ENCODE data around the gene SLC38A9. TPM values are rescaled to one million over a fixed set of nuclear protein-coding genes. Genes with fewer than 3 reads are reported as not detected.

Gene SLC38A9
- total and polyA plus RNA-seq, 2 of the 8 experiments (the other 6 are each of a cell fraction or from before 2014, with no cell fraction given), result 29.2 to 43.7 TPM

GRCh38 chr5:55638051-55638450, 74.1 kb downstream of the SLC38A9 start:
- no peak overlapping the region for H3K4ac ChIP-seq (replicated peaks; ENCODE audit: insufficient read length, low read depth, low read length)
- H2AK5ac ChIP-seq (ENCODE audit: low read depth, low read length), result no peak overlapping the region
- no peak overlapping the region for H4K5ac ChIP-seq (ENCODE audit: insufficient read length, low read depth, low read length)
- no peaks in the 10 kb centered on the region for H4K20me1 ChIP-seq (replicated peaks in 1 of 2; ENCODE audit: control insufficient read depth in 1 of 2, insufficient read depth in 2 of 2, low read length in 2 of 2)
- H3K4me3 ChIP-seq (ENCODE audit: extremely low read depth in 1 of 4, insufficient read depth in 2 of 4, low read depth in 3 of 4, low read length in 4 of 4), result no peak overlapping the region
- H3K9me3 ChIP-seq (ENCODE audit: insufficient read depth in 2 of 2, low read depth in 1 of 2, low read length in 1 of 2), result no peaks in the 10 kb centered on the region
- H2BK120ac ChIP-seq (replicated peaks; ENCODE audit: low read depth, low read length), result no peak overlapping the region
- no peak overlapping the region for H2BK15ac ChIP-seq (ENCODE audit: low read length)
- no peaks in the 10 kb centered on the region for H3K79me1 ChIP-seq (ENCODE audit: low read depth, low read length)
- no peak overlapping the region for H3K4me2 ChIP-seq (ENCODE audit: insufficient read depth in 1 of 2, low read depth in 2 of 2, low read length in 2 of 2)
- no peaks in the 10 kb centered on the region for H3K79me2 ChIP-seq (ENCODE audit: control insufficient read depth in 1 of 2, insufficient read depth in 2 of 2, low read length in 2 of 2)
- no peak overlapping the region for H4K8ac ChIP-seq (ENCODE audit: extremely low read depth, insufficient read depth, low read length)
- H4K91ac ChIP-seq (replicated peaks; ENCODE audit: insufficient read length, low read length), result no peak overlapping the region
- POLR2A ChIA-PET (ENCODE audit: partially characterized antibody), result no interaction called here
- H2AFZ ChIP-seq (ENCODE audit: low read length), result no peak overlapping the region
- H3K14ac ChIP-seq (ENCODE audit: insufficient read length), result no peak overlapping the region
- H3K23ac ChIP-seq (ENCODE audit: insufficient read length), result no peak overlapping the region
- no peak overlapping the region for H3K27ac ChIP-seq (ENCODE audit: low read depth, low read length)
- 86% methylated on average over 2 of the region's 2 CpGs; no CpG with 5 or more reads in 1 of the 2 experiments for WGBS, 2 experiments (ENCODE audit: extremely low coverage in 1 of 2, insufficient coverage in 1 of 2, insufficient read length in 1 of 2, insufficient replicate concordance in 2 of 2, low coverage in 1 of 2, low lambda C conversion rate in 2 of 2, missing lambda C conversion rate in 1 of 2)
- H3K56ac ChIP-seq (replicated peaks; ENCODE audit: insufficient read length, low read depth, low read length), result no peak overlapping the region
- no peak overlapping the region for H2BK20ac ChIP-seq (ENCODE audit: low read length)
- H3K36me3 ChIP-seq (ENCODE audit: control insufficient read depth in 2 of 4, insufficient read depth in 4 of 4, low read length in 3 of 4), result peaks cover 0 to 5% (median 2%) of the 10 kb centered on the region in 4 experiments; a peak in 5 of 8 replicates
- FAIRE-seq, result no peak
- CTCF ChIA-PET (ENCODE audit: partially characterized antibody), result no interaction called here
- H2BK5ac ChIP-seq (ENCODE audit: low read depth, low read length), result no peak overlapping the region
- DNase-seq (ENCODE audit: low read depth in 1 of 2, low spot score in 2 of 2), result no peak
- no peak overlapping the region for H3K9ac ChIP-seq (replicated peaks in 1 of 4; ENCODE audit: extremely low read depth in 1 of 4, low read depth in 3 of 4, low read length in 3 of 4)
- H3K18ac ChIP-seq (ENCODE audit: extremely low read depth, low read length), result no peak overlapping the region
- H3K23me2 ChIP-seq (ENCODE audit: low read depth, low read length), result no peaks in the 10 kb centered on the region; the same call in none of the 2 replicates
- peaks cover 0 to 18% (median 2%) of the 10 kb centered on the region in 4 experiments; a peak in 2 of 7 replicates for H3K4me1 ChIP-seq (replicated peaks in 1 of 4; ENCODE audit: control insufficient read depth in 3 of 4, insufficient read depth in 4 of 4, low read length in 3 of 4)
- H3K27me3 ChIP-seq (replicated peaks in 1 of 4; ENCODE audit: control insufficient read depth in 3 of 4, extremely low read depth in 1 of 4, insufficient read depth in 3 of 4, low read length in 3 of 4), result no peaks in the 10 kb centered on the region
- H2BK12ac ChIP-seq (ENCODE audit: low read depth, low read length), result no peak overlapping the region
- no peak for TF ChIP-seq POU5F1 (IDR thresholded peaks at IDR 0.05; ENCODE audit: low read depth, low read length)
- no peak for TF ChIP-seq BCL11A (IDR thresholded peaks at IDR 0.05; ENCODE audit: low read depth in 2 of 2, low read length in 2 of 2)

Measured in H1 (cell line).